BLaER1 treated with 17β-estradiol and CSF1 and Interleukin-3, amounts not matched to agents 10 nM and 100 nM (cell line): Measurements from ENCODE around the gene PHACTR4.
"Not testable (repeated sequence)": the region's sequence is repeated elsewhere in the genome, so short reads cannot be mapped to it uniquely, and the experiment has no call there.

Source experiments
- H3K27ac ChIP-seq, 11 experiments: shearing (Covaris generic); formaldehyde crosslinking; 2 replicates each; pipeline ENCODE4 v1.8.1; 2022
- H3K27me3 ChIP-seq, 11 experiments: shearing (Covaris generic); formaldehyde crosslinking; 2 replicates each; pipeline ENCODE4 v1.8.1; 2022
- H3K36me3 ChIP-seq, 11 experiments: shearing (Covaris generic); formaldehyde crosslinking; 2 replicates each; pipeline ENCODE4 v1.8.1; 2022
- H3K4me1 ChIP-seq, 10 experiments: shearing (Covaris generic); formaldehyde crosslinking; 2 replicates each; pipeline ENCODE4 v1.8.1; 2022
- H3K4me2 ChIP-seq, 11 experiments: shearing (Covaris generic); formaldehyde crosslinking; 2 replicates each; pipeline ENCODE4 v1.8.1; 2022
- H3K4me3 ChIP-seq, 10 experiments: shearing (Covaris generic); formaldehyde crosslinking; 2 replicates each; pipeline ENCODE4 v1.8.1; 2022
- H3K9ac ChIP-seq, 11 experiments: shearing (Covaris generic); formaldehyde crosslinking; 2 replicates each; pipeline ENCODE4 v1.8.1; 2022
- H3K9me3 ChIP-seq, 11 experiments: shearing (Covaris generic); formaldehyde crosslinking; replicated peaks in 1 of 11; 2 replicates each; pipeline ENCODE4 v1.8.1; 2022
- H4K20me1 ChIP-seq, 11 experiments: shearing (Covaris generic); formaldehyde crosslinking; 2 replicates each; pipeline ENCODE4 v1.8.1; 2022
- Cebpa-rat ChIP-seq, 11 experiments: shearing (Covaris generic); IDR thresholded peaks; 2 replicates each; pipeline ENCODE4 v1.8.1; 2022

PHACTR4 gene

GRCh38 chr1:28338897-28339296 is 30.6 kb upstream of the PHACTR4 start:
- no peak overlapping the region for H3K9ac ChIP-seq
- no peak overlapping the region for H3K4me2 ChIP-seq
- H3K36me3 ChIP-seq, result peaks cover 20 to 36% (median 30%) of the 10 kb centered on the region in 11 experiments
- H4K20me1 ChIP-seq, result peaks cover 0 to 7% (median 0%) of the 10 kb centered on the region in 11 experiments; a peak in 2 of 22 replicates
- peaks cover 0 to 5% (median 0%) of the 10 kb centered on the region in 10 experiments; a peak in 3 of 20 replicates for H3K4me1 ChIP-seq
- H3K27me3 ChIP-seq, result no peaks in the 10 kb centered on the region
- no peak overlapping the region for H3K4me3 ChIP-seq
- H3K27ac ChIP-seq, result no peak overlapping the region
- no peaks in the 10 kb centered on the region for H3K9me3 ChIP-seq
- TF ChIP-seq Cebpa-rat (IDR thresholded peaks at IDR 0.05), result no peak

GRCh38 chr1:28339551-28339950 is 30.0 kb upstream of the PHACTR4 start:
- H3K9ac ChIP-seq, result no peak overlapping the region
- H3K4me2 ChIP-seq, result no peak overlapping the region
- peaks cover 0 to 7% (median 0%) of the 10 kb centered on the region in 11 experiments; a peak in 2 of 22 replicates for H4K20me1 ChIP-seq
- peaks cover 0 to 1% (median 0%) of the 10 kb centered on the region in 10 experiments; a peak in 2 of 20 replicates for H3K4me1 ChIP-seq
- H3K36me3 ChIP-seq, result peaks cover 14 to 29% (median 24%) of the 10 kb centered on the region in 11 experiments
- no peaks in the 10 kb centered on the region for H3K27me3 ChIP-seq
- no peak for TF ChIP-seq Cebpa-rat (IDR thresholded peaks at IDR 0.05)
- H3K9me3 ChIP-seq, result no peaks in the 10 kb centered on the region
- no peak overlapping the region for H3K4me3 ChIP-seq
- no peak overlapping the region for H3K27ac ChIP-seq

DNA sequence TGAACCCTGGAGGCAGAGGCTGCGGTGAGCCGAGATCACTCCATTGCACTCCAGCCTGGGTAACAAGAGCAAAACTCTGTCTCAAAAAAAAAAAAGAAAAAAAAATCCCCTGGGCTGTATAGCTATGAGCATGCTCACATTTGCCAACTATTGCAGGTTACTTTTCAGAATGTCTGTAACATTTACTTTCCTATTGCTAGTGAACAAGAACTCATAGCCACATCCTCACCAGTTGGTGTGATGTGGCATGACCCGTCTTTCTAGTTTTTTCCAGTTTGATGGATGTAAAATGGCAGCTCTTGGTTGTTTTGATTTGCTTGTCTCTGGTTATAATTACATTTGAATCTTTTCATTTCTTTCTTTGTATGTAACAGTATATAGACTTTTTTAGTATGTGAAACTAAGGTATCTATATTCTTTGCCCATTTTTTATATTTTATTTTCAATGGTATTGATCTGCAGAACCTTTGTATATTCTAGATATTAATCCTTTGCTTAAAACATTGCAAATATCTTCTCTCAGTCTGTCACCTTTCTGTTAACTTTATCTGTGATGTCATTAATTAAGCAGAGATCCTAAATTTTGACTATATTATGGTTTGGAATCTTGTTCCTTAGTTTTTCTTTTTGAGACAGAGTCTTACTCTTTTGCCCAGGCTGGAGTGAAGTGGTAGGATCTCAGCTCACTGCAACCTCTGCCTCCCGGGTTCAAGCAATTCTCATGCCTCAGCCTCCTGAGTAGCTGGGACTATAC is 29.1 kb upstream of the PHACTR4 start:
- no peaks in the 10 kb centered on the region for H3K27me3 ChIP-seq
- H3K4me1 ChIP-seq, result no peaks in the 10 kb centered on the region
- no peak overlapping the region for H3K4me2 ChIP-seq
- H3K36me3 ChIP-seq, result peaks cover 5 to 21% (median 15%) of the 10 kb centered on the region in 11 experiments
- no peak overlapping the region for H3K9ac ChIP-seq
- H3K27ac ChIP-seq, result no peak overlapping the region
- H4K20me1 ChIP-seq, result peaks cover 0 to 4% (median 0%) of the 10 kb centered on the region in 11 experiments; a peak in 2 of 22 replicates
- TF ChIP-seq Cebpa-rat (IDR thresholded peaks at IDR 0.05), result no peak
- H3K9me3 ChIP-seq, result no peaks in the 10 kb centered on the region
- no peak overlapping the region for H3K4me3 ChIP-seq

DNA sequence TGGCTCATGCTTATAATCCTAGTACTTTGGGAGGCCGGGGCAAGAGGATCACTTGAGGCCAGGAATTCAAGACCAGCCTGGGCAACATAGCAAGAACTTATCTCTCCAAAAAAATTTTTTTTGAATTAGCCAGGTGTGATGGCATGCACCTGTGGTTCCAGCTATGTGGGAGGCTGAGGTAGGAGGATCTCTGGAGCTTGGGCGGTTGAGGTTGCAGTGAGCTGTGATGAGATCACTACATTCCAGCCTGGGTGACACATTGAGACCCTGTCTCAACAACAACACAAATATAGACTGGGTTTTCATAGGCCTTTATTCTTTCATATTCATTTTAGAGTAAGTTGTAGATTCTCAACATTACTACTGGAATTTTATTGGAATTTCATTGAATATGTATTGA is 27.9 kb upstream of the PHACTR4 start:
- Histone ChIP-seq H3K9me3 (no peaks in the 10 kb centered on the region), H3K27me3 (no peaks in the 10 kb centered on the region), H3K27ac (no peak overlapping the region), H3K9ac (no peak overlapping the region), H3K4me1 (peaks cover 0 to 8% (median 3%) of the 10 kb centered on the region in 10 experiments; a peak in 8 of 20 replicates), H3K4me2 (no peak overlapping the region), H4K20me1 (no peaks in the 10 kb centered on the region), H3K4me3 (no peak overlapping the region), H3K36me3 (peaks cover 0 to 10% (median 6%) of the 10 kb centered on the region in 11 experiments; a peak in 10 of 22 replicates)
- TF ChIP-seq Cebpa-rat (IDR thresholded peaks at IDR 0.05), result no peak

DNA sequence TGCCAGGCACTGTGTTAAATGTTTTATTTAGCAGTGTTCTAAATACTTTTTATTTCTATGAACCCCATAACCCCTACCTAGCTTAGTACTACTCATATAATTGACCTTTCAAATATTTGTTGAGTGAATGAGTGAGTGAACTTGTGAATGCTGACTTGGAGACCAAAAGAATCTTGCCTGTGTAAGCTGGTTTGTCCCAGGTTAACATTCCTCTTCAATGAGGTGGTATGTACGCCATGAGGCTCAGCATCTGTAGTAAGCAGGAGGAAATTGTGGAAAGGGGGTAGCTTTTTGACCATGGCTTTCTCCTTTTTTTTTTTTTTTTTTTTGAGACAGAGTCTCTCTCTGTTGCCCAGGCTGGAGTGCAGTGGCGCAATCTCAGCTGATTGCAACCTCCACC is 26.1 kb upstream of the PHACTR4 start:
- TF ChIP-seq Cebpa-rat (IDR thresholded peaks at IDR 0.05), result no peak
- Histone ChIP-seq H3K27ac (no peak overlapping the region), H3K27me3 (no peaks in the 10 kb centered on the region), H4K20me1 (no peaks in the 10 kb centered on the region), H3K4me1 (peaks cover 0 to 8% (median 6%) of the 10 kb centered on the region in 10 experiments; a peak in 9 of 20 replicates), H3K4me3 (no peak overlapping the region), H3K36me3 (no peaks in the 10 kb centered on the region), H3K4me2 (no peak overlapping the region), H3K9me3 (no peaks in the 10 kb centered on the region), H3K9ac (no peak overlapping the region)

GRCh38 chr1:28353248-28353810 is 16.2 kb upstream of the PHACTR4 start:
- H4K20me1 ChIP-seq, H3K9me3 ChIP-seq, H3K4me3 ChIP-seq, H3K36me3 ChIP-seq, H3K27me3 ChIP-seq: not testable (repeated sequence)
- peak overlapping the region in 7 of 11 experiments; percentile 19 to 75 (median 46); a peak in 12 of 22 replicates for H3K27ac ChIP-seq
- H3K9ac ChIP-seq, result peak overlapping the region in 4 of 11 experiments; percentile 8 to 44 (median 30); a peak in 5 of 22 replicates
- H3K4me2 ChIP-seq, result peak overlapping the region in 8 of 11 experiments; percentile 20 to 71 (median 38); a peak in 14 of 22 replicates
- peaks cover 1 to 24% (median 16%) of the 10 kb centered on the region in 10 experiments; a peak in 18 of 20 replicates for H3K4me1 ChIP-seq

GRCh38 chr1:28354121-28354520 is 15.4 kb upstream of the PHACTR4 start:
- Histone ChIP-seq H3K4me1 (peaks cover 0 to 24% (median 16%) of the 10 kb centered on the region in 10 experiments; a peak in 17 of 20 replicates), H3K36me3 (no peaks in the 10 kb centered on the region), H3K9me3 (no peaks in the 10 kb centered on the region), H3K27me3 (no peaks in the 10 kb centered on the region), H3K27ac (peak overlapping the region in 10 of 11 experiments; percentile 2 to 75 (median 42); a peak in 14 of 22 replicates), H3K4me2 (peak overlapping the region in 10 of 11 experiments; percentile 11 to 71 (median 34); a peak in 17 of 22 replicates), H4K20me1 (no peaks in the 10 kb centered on the region), H3K9ac (peak overlapping the region in 7 of 11 experiments; percentile 8 to 44 (median 19); a peak in 9 of 22 replicates), H3K4me3 (no peak overlapping the region)
- 0 out of 22 replicates have a peak, but pooled peaks of 1 of the 11 experiments have one; percentile 27 for TF ChIP-seq Cebpa-rat (IDR thresholded peaks at IDR 0.05)

- no peaks in the 10 kb centered on the region for H3K27me3 ChIP-seq
- H3K4me2 ChIP-seq, result no peak overlapping the region
- H3K4me3 ChIP-seq, result no peak overlapping the region
- no peaks in the 10 kb centered on the region for H3K36me3 ChIP-seq
- H3K9me3 ChIP-seq, result no peaks in the 10 kb centered on the region
- no peak overlapping the region for H3K27ac ChIP-seq
- H3K9ac ChIP-seq, result no peak overlapping the region
- no peak for TF ChIP-seq Cebpa-rat (IDR thresholded peaks at IDR 0.05)
- H4K20me1 ChIP-seq, result no peaks in the 10 kb centered on the region
- H3K4me1 ChIP-seq, result peaks cover 0 to 15% (median 12%) of the 10 kb centered on the region in 10 experiments; a peak in 17 of 20 replicates
These were observed 10.8 kb upstream of the PHACTR4 start for GRCh38 chr1:28358716-28359115.

- Histone ChIP-seq H3K36me3 (no peaks in the 10 kb centered on the region), H3K4me1 (peaks cover 0 to 5% (median 2%) of the 10 kb centered on the region in 10 experiments; a peak in 13 of 20 replicates), H4K20me1 (no peaks in the 10 kb centered on the region), H3K4me2 (no peak overlapping the region), H3K4me3 (no peak overlapping the region), H3K9ac (no peak overlapping the region), H3K27ac (no peak overlapping the region), H3K27me3 (no peaks in the 10 kb centered on the region), H3K9me3 (no peaks in the 10 kb centered on the region)
- TF ChIP-seq Cebpa-rat (IDR thresholded peaks at IDR 0.05), result no peak
These were observed 9.8 kb upstream of the PHACTR4 start for GRCh38 chr1:28359592-28360239.
